SU-DHL-6 (cell line): ENCODE results near the gene SUGCT.

Experiments used
- EZH2phosphoT487 ChIP-seq: fragments of 200-600 bp; sonication (generic), shearing (Covaris generic); conservative IDR thresholded peaks from 2 replicates; pipeline ENCODE4 v1.6.1; 2018; ENCODE audit warnings: mild to moderate bottlenecking, antibody characterized with exemption, low read length, moderate library complexity, mixed read lengths
- TF ChIP-seq, protein P1 (sequence below): fragments of 200-600 bp; sonication (generic); IDR thresholded peaks from one replicate; pipeline ENCODE4 v1.5.1; 2017; ENCODE audit warnings: antibody characterized with exemption, mild to moderate bottlenecking, low read length, moderate library complexity; ENCODE audit not compliant: insufficient read depth, poor library complexity, severe bottlenecking

DNA sequence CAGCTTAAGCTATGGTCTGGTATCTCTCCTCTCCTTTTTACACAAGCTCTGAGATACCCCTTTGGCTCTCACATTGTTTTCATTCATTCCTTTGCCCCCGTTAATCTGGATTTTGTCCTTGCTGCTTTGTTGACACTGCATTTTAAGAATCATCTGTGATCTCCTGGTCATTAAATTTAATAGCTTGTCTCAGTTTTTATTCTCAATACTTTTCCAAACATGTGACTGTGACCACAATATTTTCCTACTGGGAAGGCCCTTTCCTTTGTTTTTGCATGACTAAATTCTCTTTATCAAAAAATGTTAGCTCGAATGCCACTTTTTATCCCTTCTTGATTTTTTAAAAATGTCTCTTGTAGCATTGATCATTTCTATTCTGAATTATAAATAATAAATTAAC, 171.2 kb downstream of the SUGCT start:
- TF ChIP-seq, protein P1, sequence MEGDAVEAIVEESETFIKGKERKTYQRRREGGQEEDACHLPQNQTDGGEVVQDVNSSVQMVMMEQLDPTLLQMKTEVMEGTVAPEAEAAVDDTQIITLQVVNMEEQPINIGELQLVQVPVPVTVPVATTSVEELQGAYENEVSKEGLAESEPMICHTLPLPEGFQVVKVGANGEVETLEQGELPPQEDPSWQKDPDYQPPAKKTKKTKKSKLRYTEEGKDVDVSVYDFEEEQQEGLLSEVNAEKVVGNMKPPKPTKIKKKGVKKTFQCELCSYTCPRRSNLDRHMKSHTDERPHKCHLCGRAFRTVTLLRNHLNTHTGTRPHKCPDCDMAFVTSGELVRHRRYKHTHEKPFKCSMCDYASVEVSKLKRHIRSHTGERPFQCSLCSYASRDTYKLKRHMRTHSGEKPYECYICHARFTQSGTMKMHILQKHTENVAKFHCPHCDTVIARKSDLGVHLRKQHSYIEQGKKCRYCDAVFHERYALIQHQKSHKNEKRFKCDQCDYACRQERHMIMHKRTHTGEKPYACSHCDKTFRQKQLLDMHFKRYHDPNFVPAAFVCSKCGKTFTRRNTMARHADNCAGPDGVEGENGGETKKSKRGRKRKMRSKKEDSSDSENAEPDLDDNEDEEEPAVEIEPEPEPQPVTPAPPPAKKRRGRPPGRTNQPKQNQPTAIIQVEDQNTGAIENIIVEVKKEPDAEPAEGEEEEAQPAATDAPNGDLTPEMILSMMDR, result no peak
- no peak for TF ChIP-seq EZH2phosphoT487
